ENCODE measurements around the gene SATB1.
"Not testable (repeated sequence)": the region's sequence is repeated elsewhere in the genome, so short reads cannot be mapped to it uniquely, and the experiment has no call there.

SATB1 gene

DNA sequence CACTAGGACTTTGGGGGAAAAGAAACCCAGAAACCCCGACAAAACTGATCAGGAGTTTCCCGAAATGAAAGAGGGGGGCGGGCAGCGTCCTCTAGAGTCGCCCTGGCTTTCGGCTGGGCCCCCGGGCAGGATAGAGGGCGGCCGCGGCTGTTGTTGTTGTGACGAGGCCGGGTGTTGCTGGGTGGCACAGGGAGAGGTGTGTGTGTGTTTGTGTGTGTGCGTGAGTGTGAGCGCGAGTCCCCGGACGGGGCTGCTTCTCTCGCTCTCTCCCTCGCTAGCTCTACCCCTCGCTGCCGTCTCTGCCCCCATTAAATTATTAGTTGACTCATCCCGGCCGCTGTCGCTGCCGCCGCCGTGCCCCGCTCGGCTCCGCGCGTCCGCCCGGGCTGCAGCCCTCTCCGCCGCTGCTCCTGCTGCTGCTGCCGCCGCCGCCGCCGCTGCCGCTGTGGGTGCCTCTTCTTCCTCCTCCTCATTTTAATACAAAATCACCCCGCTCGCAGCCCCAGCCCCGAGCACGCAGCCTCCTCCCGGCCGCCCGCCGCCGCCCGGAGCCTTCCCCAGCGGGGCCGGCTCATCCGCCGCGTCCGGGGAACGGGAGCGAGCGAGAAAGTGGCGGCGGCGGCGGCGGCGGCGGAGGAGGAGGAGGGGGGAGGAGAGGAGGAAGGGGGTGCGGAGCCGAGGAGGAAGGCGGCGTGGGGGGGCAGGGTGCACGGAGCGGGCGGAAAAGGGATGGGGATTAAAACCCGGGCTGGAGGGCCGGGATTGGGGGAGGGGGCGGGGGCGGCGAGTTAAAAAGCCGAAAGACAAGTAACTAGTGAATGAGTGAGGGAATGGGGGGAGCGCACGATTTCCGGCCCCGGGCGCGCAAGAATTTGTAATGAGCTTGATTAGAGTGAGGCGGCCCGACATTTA lies at the start of gene SATB1:
Gene SATB1, minus strand, starts transcription at position 611 of the 912 bp plus-strand sequence. CDS start 4,372 bp downstream, outside the sequence.
- DNase-seq: no peak

DNA sequence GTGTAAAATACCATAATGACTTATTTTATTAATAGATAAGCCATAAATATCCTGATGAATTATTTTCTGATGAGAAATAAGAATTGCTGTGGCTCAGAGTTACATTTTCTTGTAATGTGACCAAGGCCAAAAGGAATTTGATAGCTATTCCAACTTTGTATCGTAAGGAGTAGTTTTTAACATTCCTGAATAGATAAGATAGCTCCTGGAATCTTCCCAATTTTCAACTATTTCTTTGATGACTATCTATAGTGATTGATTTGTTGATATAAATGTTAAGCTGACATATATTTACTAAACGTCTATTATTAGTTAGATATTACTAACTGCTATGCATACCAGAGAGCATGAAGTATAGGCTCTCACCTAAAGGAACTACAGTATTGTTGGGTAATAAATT lies 49.1 kb upstream of the SATB1 start:
- DNase-seq: no peak

DNA sequence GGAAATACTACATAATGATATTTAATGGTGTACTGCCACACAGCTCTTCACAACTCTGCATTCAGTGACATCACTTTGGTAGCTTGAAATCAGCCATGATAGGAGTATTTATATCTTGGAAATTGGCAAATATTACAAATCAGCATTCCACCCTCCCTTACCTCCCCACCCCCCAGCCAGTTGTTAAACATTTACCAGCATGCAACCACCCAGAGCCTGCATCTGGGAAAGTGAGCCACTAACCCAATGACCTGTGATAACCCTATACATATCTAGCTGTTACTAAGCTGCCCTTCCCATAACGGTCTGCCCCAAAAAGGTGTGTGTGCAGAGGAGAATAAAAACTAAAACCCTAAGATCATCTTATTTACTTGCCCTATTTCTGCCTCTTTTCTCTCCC lies 44.6 kb upstream of the SATB1 start:
- DNase-seq: no peak

DNA sequence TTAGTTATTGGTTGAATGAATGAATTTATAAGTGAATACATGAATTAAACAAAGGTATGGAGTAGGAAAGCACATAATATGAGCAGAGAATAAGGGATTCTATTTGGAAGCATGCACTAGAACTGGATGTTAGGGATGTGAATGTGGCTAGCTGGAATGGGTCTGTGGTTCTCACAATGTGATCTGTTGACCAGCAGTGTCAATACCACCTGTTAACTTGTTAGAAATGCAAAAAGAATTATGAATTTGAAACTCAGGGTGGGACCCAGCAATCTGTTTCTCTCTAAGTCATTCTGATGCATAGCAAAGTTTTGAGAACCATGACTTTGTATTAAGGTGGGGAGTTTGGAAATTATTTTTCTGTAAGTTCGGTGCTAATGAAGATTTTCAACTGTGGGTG lies 41.0 kb upstream of the SATB1 start:
- no peak for DNase-seq

DNA sequence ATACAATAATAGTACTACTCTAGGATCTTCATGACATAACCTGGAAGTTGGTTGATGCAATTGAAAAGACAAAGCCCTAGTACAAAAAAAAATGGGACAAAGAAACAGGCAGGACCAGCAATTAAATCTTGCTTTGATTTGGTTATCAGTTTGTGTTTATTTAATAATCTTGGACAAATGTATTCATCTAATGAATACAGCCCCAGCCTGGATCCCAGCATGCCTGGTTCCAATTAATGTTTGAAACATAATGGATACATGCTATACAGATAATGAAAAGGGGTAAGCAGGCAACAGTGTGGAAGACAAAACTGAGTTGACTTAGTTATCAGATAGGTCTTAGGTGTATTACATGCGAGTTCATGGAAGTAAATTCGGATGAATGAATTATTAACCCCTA lies 29.6 kb upstream of the SATB1 start:
- no peak for DNase-seq

GRCh38 chr3:18449618-18450017 lies 24.5 kb upstream of the SATB1 start:
- DNase-seq: not testable (repeated sequence)

- DNase-seq: no peak
These were observed 22.6 kb upstream of the SATB1 start for GRCh38 chr3:18447720-18448119.

DNA sequence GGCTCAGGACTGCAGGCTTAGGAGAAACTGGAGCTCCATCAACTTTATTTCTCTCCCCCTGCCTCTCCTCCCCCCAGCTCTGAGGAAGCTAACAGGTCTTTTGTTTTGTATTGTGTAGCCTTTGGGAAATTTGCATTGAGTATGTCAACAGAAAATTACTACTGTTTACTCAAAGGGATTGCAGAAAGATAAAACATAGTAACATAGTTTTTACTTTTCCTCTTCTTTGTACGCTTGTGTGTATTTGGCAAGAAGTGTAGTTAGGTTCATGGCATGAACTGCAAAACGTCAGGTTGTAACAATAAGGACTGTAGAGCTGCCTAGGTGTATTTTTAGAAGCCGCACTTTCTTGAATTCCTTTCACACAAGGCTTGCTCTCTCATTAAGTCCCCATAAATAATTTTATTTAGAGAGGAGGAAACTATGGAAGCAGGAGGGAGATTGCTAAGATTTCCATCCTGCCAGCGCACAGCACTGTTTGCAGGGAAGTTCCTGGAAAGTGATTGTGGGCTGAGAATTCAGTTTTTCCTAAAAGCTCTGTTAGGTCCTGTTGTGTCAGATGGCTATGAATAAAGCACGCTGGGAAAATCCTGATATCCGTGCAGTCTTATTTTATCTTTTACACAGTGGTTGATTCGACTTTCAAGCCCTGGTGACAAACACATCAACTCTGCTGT lies 21.1 kb upstream of the SATB1 start:
- DNase-seq: no peak

- peak; percentile 15 for DNase-seq
These were observed 20.4 kb upstream of the SATB1 start for GRCh38 chr3:18445401-18446148.

DNA sequence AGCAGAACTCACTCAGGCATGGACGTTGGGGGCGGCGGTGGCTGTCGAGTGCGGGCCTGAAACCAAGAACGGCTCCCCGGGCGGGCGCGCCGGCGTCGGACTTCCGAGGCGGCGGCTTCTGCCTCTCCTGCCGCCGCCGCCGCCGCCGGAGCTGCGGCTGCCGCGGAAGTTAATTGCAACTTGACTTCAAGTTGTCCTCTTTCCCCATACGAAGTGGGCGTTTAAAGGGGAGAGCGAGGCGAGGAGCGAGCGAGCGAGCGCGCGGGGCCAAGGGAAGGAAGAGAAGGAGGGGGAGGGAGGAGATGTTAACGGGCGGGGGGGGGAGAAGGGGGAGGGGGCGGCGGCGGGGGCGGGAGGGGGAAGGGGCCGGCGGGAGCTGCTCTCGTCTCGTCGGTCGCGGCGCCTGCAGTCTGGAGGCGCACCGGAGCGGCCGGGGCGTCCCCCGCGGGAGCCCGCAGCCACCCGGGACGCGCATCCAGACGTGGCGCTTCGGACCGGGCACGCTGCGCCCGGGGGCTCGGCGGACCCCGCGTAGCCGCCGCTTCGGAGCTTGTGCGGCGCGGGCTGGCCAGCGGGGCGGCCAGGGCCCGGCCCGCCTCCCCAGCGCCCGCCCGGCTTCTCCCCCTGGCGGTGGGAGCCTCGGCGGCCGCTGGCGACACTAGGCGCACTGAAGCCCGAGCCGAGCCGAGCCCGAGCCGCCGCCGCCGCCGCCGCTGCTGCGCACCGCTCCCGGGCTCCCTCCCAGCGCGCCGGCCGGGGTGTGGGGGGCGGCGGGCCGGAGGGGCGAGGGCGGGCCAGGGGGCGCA lies 19.7 kb upstream of the SATB1 start:
- peak; percentile 66 for DNase-seq

GRCh38 chr3:18443665-18444594 lies 18.8 kb upstream of the SATB1 start:
- peak; percentile 29 for DNase-seq

DNA sequence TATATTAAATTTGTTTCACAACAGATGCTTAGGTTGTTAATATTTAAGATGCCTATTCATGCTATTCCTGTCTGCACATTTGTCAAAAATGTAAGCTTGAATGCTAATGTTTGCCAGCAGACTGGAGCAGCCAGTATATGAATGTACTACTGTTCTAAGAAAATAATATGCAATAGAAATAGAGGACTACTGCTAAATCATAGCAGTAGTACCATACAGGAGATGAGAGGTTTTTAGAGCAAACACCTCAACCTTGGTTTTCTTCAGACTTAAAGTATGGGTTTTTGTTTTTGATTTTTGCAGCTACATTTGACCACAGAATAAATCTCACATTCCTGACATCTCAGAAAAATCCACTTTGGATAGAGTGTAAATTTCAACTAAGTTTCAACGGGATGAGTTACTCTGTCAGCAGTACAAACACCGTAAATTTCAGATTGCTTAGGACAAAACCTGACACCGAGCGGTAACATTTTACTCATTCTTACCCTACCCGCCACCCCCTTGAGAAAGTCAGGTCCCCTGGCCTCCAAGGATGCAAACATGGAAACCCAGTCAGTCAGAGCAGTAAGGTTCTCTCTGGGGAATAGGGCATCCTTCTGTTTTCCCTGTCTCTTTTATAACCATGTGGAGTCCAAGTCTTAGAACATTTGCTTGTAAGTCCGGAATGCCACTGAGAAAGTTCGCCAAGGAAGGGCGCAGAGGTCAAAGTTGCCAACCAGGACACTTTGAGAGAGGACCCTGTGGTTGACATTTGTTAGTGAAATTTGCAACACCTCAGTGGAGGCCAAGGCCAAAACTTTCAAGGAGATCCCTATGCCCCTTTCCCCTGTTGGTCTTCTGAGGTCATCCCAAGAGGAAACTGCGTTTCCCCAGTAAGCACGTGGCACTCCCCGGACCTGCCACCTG lies 17.9 kb upstream of the SATB1 start:
- no peak for DNase-seq

- DNase-seq: no peak
These were observed 16.4 kb upstream of the SATB1 start for GRCh38 chr3:18441551-18441950.

GRCh38 chr3:18440066-18440722 lies 15.1 kb upstream of the SATB1 start:
- no peak for DNase-seq

DNA sequence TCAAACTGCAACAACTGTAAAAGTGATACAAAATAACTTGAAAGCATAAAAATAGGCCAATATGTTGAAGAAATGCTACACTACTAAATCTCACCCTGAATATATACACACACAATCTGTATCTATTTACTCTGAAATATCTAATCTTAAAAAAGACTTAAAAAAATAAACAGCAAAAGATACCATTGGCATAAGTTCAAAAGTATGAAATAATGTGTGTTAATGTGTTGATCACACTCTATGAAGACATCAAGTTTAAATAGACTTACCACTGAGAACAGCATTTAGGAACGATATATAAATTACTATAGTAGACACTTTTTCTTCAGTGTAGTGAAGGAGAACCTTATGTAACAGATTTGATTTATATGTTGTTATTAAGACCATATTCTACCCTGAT lies 14.1 kb upstream of the SATB1 start:
- DNase-seq: no peak

DNA sequence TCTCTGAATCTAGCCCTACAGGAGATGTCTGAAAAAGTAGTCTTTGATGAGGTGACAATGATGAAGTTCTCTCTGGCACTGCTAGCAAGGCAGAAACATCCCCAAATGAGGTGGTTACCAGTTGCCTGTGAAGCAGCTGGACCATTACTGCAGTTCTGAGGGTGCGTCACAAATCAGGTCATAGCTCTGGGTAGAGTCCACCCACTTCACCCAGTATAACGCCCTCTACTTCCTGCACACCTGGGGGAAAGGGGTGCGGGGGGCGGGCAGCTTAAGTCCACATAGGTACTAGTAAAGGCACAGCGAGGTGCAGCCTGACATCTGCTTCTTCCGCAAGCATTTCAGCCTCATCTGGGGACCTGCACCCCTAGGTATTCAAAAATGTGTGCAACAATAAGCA lies 13.4 kb upstream of the SATB1 start:
- no peak for DNase-seq

- DNase-seq: no peak
These were observed 11.1 kb upstream of the SATB1 start for GRCh38 chr3:18436213-18436612.

DNA sequence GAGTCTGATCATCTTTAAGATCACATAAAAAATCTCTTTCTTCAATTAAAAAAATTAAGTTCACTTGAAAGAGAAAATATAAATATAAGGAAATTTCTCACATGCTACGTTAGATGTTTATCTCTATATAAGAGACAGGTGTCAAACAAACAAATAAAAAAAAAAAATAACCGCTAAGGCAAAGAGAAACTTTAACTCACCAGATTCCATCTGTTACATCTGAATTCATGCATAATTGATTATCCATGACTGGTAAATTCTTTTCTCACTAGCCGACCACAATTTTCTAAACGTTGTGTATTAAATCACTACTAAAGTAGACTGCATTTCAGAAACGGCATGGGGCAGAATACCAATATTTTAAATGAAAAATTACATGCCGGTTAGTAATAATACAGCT lies 9.6 kb upstream of the SATB1 start:
- DNase-seq: no peak

DNA sequence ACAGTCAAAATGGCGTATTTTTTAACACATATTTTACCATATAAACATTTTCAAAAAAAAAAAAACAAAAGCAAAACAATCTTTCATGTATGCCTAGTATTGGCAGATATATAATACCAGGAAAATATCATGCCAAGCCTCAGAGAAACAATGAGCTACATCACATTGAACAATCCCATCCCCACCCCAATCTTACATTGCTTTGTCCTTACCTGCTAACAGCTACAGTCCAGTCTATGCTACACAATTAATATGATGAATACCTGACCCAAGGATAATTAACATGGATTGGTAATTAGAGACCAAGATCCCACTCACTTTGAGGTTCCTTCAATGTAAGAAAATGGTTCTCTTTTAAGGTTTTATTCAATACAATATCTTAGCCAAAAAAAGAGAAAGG lies 7.6 kb upstream of the SATB1 start:
- no peak for DNase-seq

DNA sequence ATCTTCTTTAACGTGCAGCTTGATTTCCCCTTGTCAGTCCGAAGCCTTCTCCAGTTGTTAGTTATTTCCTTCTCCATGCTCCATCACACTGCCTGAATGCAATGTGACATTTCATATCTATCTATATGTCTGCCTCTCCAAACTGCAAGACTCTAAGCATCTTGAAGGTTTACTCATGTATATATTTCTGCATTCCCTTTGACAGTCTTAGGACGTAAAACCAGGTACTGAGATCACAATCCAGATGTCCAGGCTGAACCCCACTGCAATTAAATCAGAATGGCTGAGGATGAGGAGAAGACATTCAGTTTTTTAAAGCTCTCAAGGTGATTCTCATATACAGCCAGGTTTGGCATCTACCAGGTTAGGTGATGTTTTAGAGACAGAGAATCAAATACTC lies 6.1 kb upstream of the SATB1 start:
- DNase-seq: no peak
